Neural crest cell (in vitro differentiated cells): ENCODE measurements around the gene AIMP2. TPM values are rescaled to one million over a fixed set of nuclear protein-coding genes. Genes with fewer than 3 reads are reported as not detected.
"Not testable (repeated sequence)": the region's sequence is repeated elsewhere in the genome, so short reads cannot be mapped to it uniquely, and the experiment has no call there.

ENCODE experiments used
- DNase-seq: peaks from one replicate; pipeline ENCODE4 v3.0.0; 2021; ENCODE audit warnings: low read depth, mixed read lengths, low spot score
- H3K27ac Mint-ChIP-seq: one replicate; pipeline ENCODE4 v1.8.0; 2021; ENCODE audit warnings: mild to moderate bottlenecking, mixed read lengths; ENCODE audit not compliant: unreplicated experiment
- H3K27me3 Mint-ChIP-seq: 2 replicates; pipeline ENCODE4 v1.8.0; 2021; ENCODE audit warnings: low read depth, mild to moderate bottlenecking, mixed read lengths
- H3K36me3 Mint-ChIP-seq: 2 replicates; pipeline ENCODE4 v1.8.0; 2021; ENCODE audit warnings: low read depth, mild to moderate bottlenecking, mixed read lengths
- H3K4me1 Mint-ChIP-seq: 2 replicates; pipeline ENCODE4 v1.8.0; 2021; ENCODE audit warnings: mixed read lengths
- H3K4me3 Mint-ChIP-seq: one replicate; pipeline ENCODE4 v1.8.0; 2021; ENCODE audit warnings: mild to moderate bottlenecking, mixed read lengths
- H3K9me3 Mint-ChIP-seq: 2 replicates; pipeline ENCODE4 v1.8.0; 2021; ENCODE audit warnings: mixed read lengths
- CTCF ChIP-seq: fragments of 200-600 bp; sonication (generic); conservative IDR thresholded peaks from 2 replicates; pipeline ENCODE4 v1.5.0; 2021; ENCODE audit warnings: antibody characterized with exemption, mild to moderate bottlenecking
- total RNA-seq: library from RNA; stranded (reverse); gene quantifications from 2 replicates; pipeline ENCODE4 v1.2.1, GENCODE V29; 2021

Gene AIMP2
- total RNA-seq, 1 donor from 2014 or later, result 47.6 TPM

GRCh38 chr7:6007386-6007785 is 1.7 kb upstream of the AIMP2 start:
- DNase-seq, result no peak
- Mint-ChIP-seq H3K4me1 (peaks cover 21% of the 10 kb centered on the region), H3K36me3 (no peaks in the 10 kb centered on the region), H3K4me3 (peak overlapping the region; percentile 65), H3K9me3 (no peaks in the 10 kb centered on the region), H3K27ac (no peak overlapping the region), H3K27me3 (no peaks in the 10 kb centered on the region)
- TF ChIP-seq CTCF, result no peak

GRCh38 chr7:6007835-6008590 is 1.1 kb upstream of the AIMP2 start:
- not testable (repeated sequence) for H3K9me3 Mint-ChIP-seq, DNase-seq, H3K27me3 Mint-ChIP-seq, H3K36me3 Mint-ChIP-seq, H3K27ac Mint-ChIP-seq
- Mint-ChIP-seq H3K4me1 (peaks cover 21% of the 10 kb centered on the region), H3K4me3 (peak overlapping the region; percentile 92)

GRCh38 chr7:6010370-6010769 is 1.3 kb downstream of the AIMP2 start:
- H3K27ac Mint-ChIP-seq, H3K9me3 Mint-ChIP-seq, DNase-seq, H3K27me3 Mint-ChIP-seq, H3K36me3 Mint-ChIP-seq: not testable (repeated sequence)
- Mint-ChIP-seq H3K4me3 (peak overlapping the region; percentile 87), H3K4me1 (peaks cover 21% of the 10 kb centered on the region)

- peaks cover 21% of the 10 kb centered on the region for H3K4me1 Mint-ChIP-seq
- H3K27ac Mint-ChIP-seq, result no peak overlapping the region
- peak overlapping the region; percentile 87 for H3K4me3 Mint-ChIP-seq
- no peak for DNase-seq
- H3K36me3 Mint-ChIP-seq, result peaks cover 7% of the 10 kb centered on the region
- no peak for TF ChIP-seq CTCF
- no peaks in the 10 kb centered on the region for H3K27me3 Mint-ChIP-seq
- H3K9me3 Mint-ChIP-seq, result no peaks in the 10 kb centered on the region
Measured at GRCh38 chr7:6011541-6011940, 2.5 kb downstream of the AIMP2 start.

- H3K27ac Mint-ChIP-seq, result no peak overlapping the region
- H3K4me3 Mint-ChIP-seq, result peak overlapping the region; percentile 25
- TF ChIP-seq CTCF, result no peak
- H3K9me3 Mint-ChIP-seq, result no peaks in the 10 kb centered on the region
- peaks cover 21% of the 10 kb centered on the region for H3K4me1 Mint-ChIP-seq
- DNase-seq, result no peak
- H3K27me3 Mint-ChIP-seq, result no peaks in the 10 kb centered on the region
- peaks cover 7% of the 10 kb centered on the region for H3K36me3 Mint-ChIP-seq
Measured at GRCh38 chr7:6012355-6013104, 3.5 kb downstream of the AIMP2 start.

GRCh38 chr7:6015917-6016652 is 7.0 kb downstream of the AIMP2 start:
- Mint-ChIP-seq H3K27ac (peak overlapping the region; percentile 45), H3K4me1 (peaks cover 4% of the 10 kb centered on the region), H3K27me3 (no peaks in the 10 kb centered on the region), H3K36me3 (peaks cover 14% of the 10 kb centered on the region), H3K9me3 (no peaks in the 10 kb centered on the region), H3K4me3 (peak overlapping the region; percentile 27)
- no peak for DNase-seq
- no peak for TF ChIP-seq CTCF
